Measurements from ENCODE around the gene PRL.

Gene PRL

GRCh38 chr6:22294301-22294700, 2.5 kb downstream of the PRL start:
- DNase-seq = no peak

- DNase-seq = no peak
Measured at GRCh38 chr6:22290045-22290444, 6.8 kb downstream of the PRL start.

GRCh38 chr6:22288721-22289120, 8.1 kb downstream of the PRL start:
- no peak for DNase-seq

- no peak for DNase-seq
Measured at GRCh38 chr6:22284666-22285065, 12.2 kb downstream of the PRL start.

GRCh38 chr6:22281341-22282085, 15.3 kb downstream of the PRL start:
- no peak for DNase-seq

GRCh38 chr6:22279427-22279826, 17.4 kb downstream of the PRL start:
- no peak for DNase-seq

GRCh38 chr6:22271081-22271480, 25.8 kb downstream of the PRL start:
- no peak for DNase-seq

- DNase-seq = no peak
Measured at GRCh38 chr6:22263748-22264147, 33.1 kb downstream of the PRL start.

GRCh38 chr6:22254886-22255285, 42.0 kb downstream of the PRL start:
- no peak for DNase-seq

GRCh38 chr6:22253955-22254655, 42.7 kb downstream of the PRL start:
- DNase-seq = no peak

- no peak for DNase-seq
Measured at GRCh38 chr6:22251348-22251747, 45.5 kb downstream of the PRL start.

- no peak for DNase-seq
Measured at GRCh38 chr6:22250486-22250885, 46.4 kb downstream of the PRL start.

GRCh38 chr6:22249711-22250350, 47.0 kb downstream of the PRL start:
- no peak for DNase-seq

GRCh38 chr6:22248513-22249308, 48.1 kb downstream of the PRL start:
- no peak for DNase-seq

GRCh38 chr6:22247916-22248482, 48.8 kb downstream of the PRL start:
- DNase-seq = no peak

- no peak for DNase-seq
Measured at GRCh38 chr6:22240025-22240424, 56.8 kb downstream of the PRL start.

- DNase-seq = no peak
Measured at GRCh38 chr6:22239261-22239921, 57.4 kb downstream of the PRL start.

- no peak for DNase-seq
Measured at GRCh38 chr6:22238861-22239260, 58.0 kb downstream of the PRL start.

- DNase-seq = no peak
Measured at GRCh38 chr6:22237526-22237925, 59.3 kb downstream of the PRL start.

Measured in stimulated activated CD4-positive, alpha-beta T cell treated with anti-CD3 and anti-CD28 coated beads, Interleukin-4, amount 100 ng/mL, for 1 hour (primary cell).